ENCODE measurements around the gene MPDZ. TPM values are rescaled to one million over a fixed set of nuclear protein-coding genes. Genes with fewer than 3 reads are reported as not detected.

MPDZ gene, protein sequence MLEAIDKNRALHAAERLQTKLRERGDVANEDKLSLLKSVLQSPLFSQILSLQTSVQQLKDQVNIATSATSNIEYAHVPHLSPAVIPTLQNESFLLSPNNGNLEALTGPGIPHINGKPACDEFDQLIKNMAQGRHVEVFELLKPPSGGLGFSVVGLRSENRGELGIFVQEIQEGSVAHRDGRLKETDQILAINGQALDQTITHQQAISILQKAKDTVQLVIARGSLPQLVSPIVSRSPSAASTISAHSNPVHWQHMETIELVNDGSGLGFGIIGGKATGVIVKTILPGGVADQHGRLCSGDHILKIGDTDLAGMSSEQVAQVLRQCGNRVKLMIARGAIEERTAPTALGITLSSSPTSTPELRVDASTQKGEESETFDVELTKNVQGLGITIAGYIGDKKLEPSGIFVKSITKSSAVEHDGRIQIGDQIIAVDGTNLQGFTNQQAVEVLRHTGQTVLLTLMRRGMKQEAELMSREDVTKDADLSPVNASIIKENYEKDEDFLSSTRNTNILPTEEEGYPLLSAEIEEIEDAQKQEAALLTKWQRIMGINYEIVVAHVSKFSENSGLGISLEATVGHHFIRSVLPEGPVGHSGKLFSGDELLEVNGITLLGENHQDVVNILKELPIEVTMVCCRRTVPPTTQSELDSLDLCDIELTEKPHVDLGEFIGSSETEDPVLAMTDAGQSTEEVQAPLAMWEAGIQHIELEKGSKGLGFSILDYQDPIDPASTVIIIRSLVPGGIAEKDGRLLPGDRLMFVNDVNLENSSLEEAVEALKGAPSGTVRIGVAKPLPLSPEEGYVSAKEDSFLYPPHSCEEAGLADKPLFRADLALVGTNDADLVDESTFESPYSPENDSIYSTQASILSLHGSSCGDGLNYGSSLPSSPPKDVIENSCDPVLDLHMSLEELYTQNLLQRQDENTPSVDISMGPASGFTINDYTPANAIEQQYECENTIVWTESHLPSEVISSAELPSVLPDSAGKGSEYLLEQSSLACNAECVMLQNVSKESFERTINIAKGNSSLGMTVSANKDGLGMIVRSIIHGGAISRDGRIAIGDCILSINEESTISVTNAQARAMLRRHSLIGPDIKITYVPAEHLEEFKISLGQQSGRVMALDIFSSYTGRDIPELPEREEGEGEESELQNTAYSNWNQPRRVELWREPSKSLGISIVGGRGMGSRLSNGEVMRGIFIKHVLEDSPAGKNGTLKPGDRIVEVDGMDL (N-terminal part only)
- 26.1 and 57.2 TPM in 2 replicates for total RNA-seq (2014; rRNA removed; shearing (Covaris generic))

GRCh38 chr9:13279284-13280141, at the start of gene MPDZ:
Gene MPDZ (minus strand): TSS chr9:13279692. CDS start chr9:13250315, 29,377 bp downstream.
- peak; percentile 87 for DNase-seq (ENCODE audit: low read depth)

- no peak for DNase-seq (ENCODE audit: low read depth)
Observed at GRCh38 chr9:13324988-13325387, 45.5 kb upstream of the MPDZ start.

- DNase-seq (ENCODE audit: low read depth), result no peak
Observed at GRCh38 chr9:13322828-13323550, 43.5 kb upstream of the MPDZ start.

- no peak for DNase-seq (ENCODE audit: low read depth)
Observed at GRCh38 chr9:13318027-13318426, 38.5 kb upstream of the MPDZ start.

DNA sequence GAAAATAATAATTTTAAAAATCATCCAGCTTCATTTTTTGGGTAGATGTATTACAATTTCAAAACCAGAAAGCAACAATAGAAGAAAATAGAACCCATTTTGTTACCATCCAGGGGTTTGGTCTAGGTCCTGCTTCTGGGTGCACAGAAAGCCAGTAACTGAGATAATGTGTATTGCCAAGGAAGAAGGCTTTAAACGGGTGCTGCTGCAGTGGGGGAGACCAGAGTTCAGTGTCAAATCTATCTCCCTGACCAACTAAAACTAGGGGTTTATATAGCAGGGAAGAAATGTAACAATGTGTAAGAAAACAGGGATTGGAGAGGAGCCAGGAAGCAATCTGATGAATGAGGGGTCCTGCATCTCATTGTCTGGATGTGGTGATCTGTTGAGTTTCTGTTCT, 17.5 kb upstream of the MPDZ start:
- DNase-seq (ENCODE audit: low read depth), result no peak

GRCh38 chr9:13295556-13295955, 16.1 kb upstream of the MPDZ start:
- no peak for DNase-seq (ENCODE audit: low read depth)

- no peak for DNase-seq (ENCODE audit: low read depth)
Observed at GRCh38 chr9:13292782-13293181, 13.3 kb upstream of the MPDZ start.

DNA sequence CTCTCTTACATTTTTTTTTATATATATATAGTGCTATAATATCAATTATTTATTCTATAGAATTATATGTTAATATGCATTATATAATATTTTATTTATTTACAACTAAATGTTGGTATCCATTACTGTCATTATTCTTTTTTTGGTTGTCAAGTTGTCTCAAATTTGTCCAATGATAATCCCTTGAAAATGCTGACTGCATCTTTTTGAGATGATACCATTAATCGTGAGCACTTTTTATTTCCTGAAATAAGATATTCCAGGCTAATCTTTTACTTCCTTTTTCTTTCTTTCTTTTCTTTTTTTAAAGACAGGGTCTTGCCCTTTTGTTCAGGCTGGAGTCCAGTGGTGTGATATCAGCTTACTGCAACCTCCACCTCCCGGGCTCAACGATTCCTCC, 12.7 kb upstream of the MPDZ start:
- no peak for DNase-seq (ENCODE audit: low read depth)

GRCh38 chr9:13291718-13292117, 12.2 kb upstream of the MPDZ start:
- DNase-seq (ENCODE audit: low read depth), result no peak

- DNase-seq (ENCODE audit: low read depth), result no peak
Observed at GRCh38 chr9:13284011-13284410, 4.5 kb upstream of the MPDZ start.

GRCh38 chr9:13282998-13283397, 3.5 kb upstream of the MPDZ start:
- DNase-seq (ENCODE audit: low read depth), result no peak

DNA sequence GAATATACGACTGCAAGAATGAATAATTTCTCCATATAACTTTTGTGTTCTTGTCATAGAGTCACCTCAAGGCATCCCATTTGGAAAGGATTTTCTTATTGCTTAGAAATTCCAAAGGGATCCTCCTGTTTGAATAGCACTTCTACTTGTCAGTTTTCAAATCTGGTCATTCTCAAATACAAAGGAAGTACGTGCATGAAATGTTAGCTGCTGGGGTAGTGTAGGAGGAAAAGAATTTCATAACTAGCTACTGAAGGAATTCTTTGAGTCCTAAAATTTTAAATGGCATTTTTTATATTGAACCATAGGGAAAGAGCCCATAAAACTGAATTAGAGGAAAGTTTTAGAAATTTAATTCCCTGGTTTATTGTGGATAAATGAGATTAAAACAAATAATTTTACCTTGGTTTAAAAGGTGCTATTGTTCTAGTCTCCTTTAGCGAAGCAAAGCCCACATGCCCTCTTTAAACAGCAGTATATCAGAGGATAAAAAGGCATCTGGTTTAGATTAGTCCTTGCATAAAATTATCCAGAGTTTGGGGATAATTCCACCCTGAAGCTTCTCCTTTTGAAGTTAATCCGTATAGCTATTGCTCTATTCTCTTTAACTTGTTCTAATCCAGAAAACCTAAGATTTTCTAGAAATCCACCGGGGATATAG, 2.0 kb upstream of the MPDZ start:
- no peak for DNase-seq (ENCODE audit: low read depth)

DNA sequence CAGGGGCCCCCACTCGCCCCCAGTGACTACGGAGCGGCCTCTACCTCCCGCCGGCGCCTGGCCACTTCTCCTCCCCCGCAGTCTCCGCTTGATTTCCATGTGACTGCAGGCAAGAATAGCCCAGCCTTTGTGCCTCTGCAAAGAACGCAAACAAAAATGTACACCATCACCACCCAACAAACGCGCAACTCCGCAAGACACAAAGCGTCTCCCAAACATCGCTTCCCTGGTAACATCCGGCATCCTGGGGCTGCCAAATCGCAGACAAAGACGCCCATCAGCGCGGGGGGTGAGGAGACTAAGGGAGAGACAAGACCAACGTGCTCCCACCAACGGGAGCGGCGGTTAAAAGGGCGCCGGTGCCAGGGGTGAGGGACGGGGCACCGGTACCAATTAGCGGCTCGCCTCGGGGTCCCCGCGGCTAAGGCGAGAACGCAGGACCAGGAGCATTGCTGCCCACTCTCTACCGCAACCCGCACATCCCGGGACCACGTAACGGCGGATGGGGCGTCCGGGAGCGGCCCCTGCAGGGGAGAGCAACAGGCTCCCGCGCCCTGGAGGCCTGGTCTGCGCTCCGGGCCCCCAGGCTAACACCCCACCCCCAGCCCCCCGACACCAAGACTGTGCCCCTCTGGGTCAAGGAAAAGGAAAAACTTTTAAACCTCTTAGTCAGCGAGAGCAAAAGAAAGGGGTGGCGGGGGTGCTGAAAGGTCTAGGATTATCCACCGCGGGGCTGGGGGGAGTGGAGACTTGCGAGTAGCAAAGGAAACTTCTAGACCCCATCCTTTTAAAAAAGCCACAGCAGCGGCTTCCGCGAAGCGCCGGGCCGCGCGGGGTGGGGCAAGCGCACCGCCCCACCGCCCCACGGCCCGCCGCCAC, 885 bp downstream of the MPDZ start:
- peak; percentile 77 for DNase-seq (ENCODE audit: low read depth)

DNA sequence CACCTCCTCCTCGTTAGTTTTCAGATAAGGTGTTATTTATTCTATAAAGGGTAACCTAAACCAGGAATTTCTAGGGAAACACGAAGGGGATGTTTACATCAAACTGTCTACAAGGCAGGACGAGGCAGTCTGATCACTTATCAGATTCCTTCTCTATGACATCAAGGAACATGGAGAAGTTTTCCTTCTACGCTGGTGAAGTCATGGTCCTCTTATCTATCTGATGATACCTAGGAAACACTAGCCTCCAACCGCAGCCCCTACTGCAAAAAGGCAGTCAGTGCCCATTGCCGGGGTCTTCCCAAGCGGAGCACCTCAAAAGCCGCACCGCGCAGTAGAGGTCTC, 1.5 kb downstream of the MPDZ start:
- no peak for DNase-seq (ENCODE audit: low read depth)

- peak; percentile 39 for DNase-seq (ENCODE audit: low read depth)
Observed at GRCh38 chr9:13274886-13275641, 4.4 kb downstream of the MPDZ start.

- DNase-seq (ENCODE audit: low read depth), result no peak
Observed at GRCh38 chr9:13270734-13271133, 8.8 kb downstream of the MPDZ start.

DNA sequence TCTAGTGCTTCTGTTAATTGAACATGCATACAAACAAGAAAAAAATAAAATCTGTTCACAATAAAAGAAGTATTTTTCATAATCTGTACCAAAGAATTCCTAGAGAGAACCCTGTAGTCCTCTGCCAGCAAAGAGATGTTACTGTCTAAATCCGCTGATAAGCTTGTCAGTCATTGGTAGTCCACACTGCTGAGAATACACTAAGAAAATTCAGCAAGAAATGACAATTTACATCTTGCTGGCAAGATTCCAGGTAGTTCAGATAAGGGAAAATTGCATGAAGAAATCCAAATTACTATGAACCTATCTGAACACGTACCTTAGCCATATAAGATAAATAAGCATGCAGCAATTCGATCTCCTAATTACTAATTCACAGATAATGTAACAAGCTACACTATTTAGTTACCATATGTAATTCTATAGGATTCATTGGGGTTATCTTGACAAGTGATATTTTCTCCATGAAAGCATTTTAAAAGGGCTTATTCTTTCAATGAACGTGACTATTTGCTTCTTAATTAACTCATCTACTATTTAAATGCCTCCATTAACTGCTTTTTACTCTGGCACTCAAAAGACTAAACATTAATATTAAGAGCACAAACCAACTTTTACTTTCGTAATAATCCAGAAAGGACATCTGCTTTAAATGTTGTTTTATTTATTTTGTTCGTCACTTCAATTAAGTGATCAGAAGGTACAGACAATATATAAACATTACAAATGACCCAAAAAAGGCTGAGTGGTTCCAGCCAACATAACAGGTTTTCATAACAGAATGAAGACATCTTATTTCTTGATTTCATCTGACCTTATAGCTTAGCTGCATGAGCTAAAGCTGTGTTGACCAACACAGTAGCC, 9.7 kb downstream of the MPDZ start:
- DNase-seq (ENCODE audit: low read depth), result no peak
